A549 (cell line): Measurements from ENCODE around the gene SET. TPM values are rescaled to one million over a fixed set of nuclear protein-coding genes. Genes with fewer than 3 reads are reported as not detected.

Experiments
- ATAC-seq, 2 experiments: fragments of 200-7000 bp in 1 of 2; fragments of >200 bp in 1 of 2; cut with Nextera tagmentation in 1 of 2; cut with Tn5 transposase in 1 of 2; 3 replicates each; pipeline versions ENCODE4 v1.8.0 to v1.9.1; 2018 to 2020; ENCODE audit warnings: mild to moderate bottlenecking in 1 of 2, moderate library complexity in 1 of 2
- CTCF ChIA-PET: fragments of 300-600 bp; sonication (Branson Sonifier 250); formaldehyde crosslinking; extraction: SDS; loops from one replicate; lab custom pipeline; 2021; ENCODE audit warnings: antibody characterized with exemption, inconsistent platforms; lab: Yijun Ruan, JAX
- POLR2A ChIA-PET: fragments of 350-600 bp; formaldehyde crosslinking; extraction: SDS; loops from one replicate; lab custom pipeline; 2021; ENCODE audit warnings: antibody characterized with exemption, inconsistent platforms; lab: Yijun Ruan, JAX
- DNase-seq, 2 experiments: peaks; one replicate each; pipeline versions ENCODE4 v3.0.0 to v3.0.0-alpha.2; 2011 to 2016; ENCODE audit warnings: low read depth in 1 of 2, low spot score in 1 of 2
- FAIRE-seq: peaks from 2 replicates; lab custom pipeline; 2011; peaks lifted over from hg19 to GRCh38; lab: Jason Lieb, UNC
- H3K27ac ChIP-seq, 2 experiments: fragments of >200 bp; sonication (Bioruptor Twin); formaldehyde crosslinking; 3 replicates each; pipeline ENCODE4 v1.5.1; 2016 to 2017
- H3K4me1 ChIP-seq: fragments of >200 bp; sonication (Bioruptor Twin); formaldehyde crosslinking; 3 replicates; pipeline ENCODE4 v1.6.1; 2016
- H3K4me2 ChIP-seq: fragments of >200 bp; sonication (Bioruptor Twin); formaldehyde crosslinking; 3 replicates; pipeline ENCODE4 v1.6.1; 2016
- H3K4me3 ChIP-seq: fragments of >200 bp; sonication (Bioruptor Twin); formaldehyde crosslinking; 3 replicates; pipeline ENCODE4 v1.5.1; 2016
- H3K9me3 ChIP-seq: fragments of >200 bp; sonication (Bioruptor Twin); formaldehyde crosslinking; 3 replicates; pipeline ENCODE4 v1.6.1; 2016
- BHLHE40 ChIP-seq: IDR thresholded peaks from 2 replicates; pipeline ENCODE4 v1.6.1; 2012; ENCODE audit warnings: low read depth, low read length, inconsistent platforms
- EHMT2 ChIP-seq: fragments of 200-600 bp; sonication (generic); IDR thresholded peaks from 2 replicates; pipeline ENCODE4 v1.6.1; 2016; ENCODE audit warnings: antibody characterized with exemption, low read depth, mild to moderate bottlenecking, moderate library complexity
- HDAC2 ChIP-seq: fragments of 200-600 bp; sonication (generic); IDR thresholded peaks from 2 replicates; pipeline ENCODE4 v1.6.1; 2016
- HOXB13 ChIP-seq: fragments of 250-450 bp; sonication (Bioruptor Pico); IDR thresholded peaks from 2 replicates; pipeline ENCODE4 v1.5.0; 2020; ENCODE audit warnings: low read depth, mild to moderate bottlenecking, moderate library complexity
- HOXB5 ChIP-seq: fragments of 250-450 bp; sonication (Bioruptor Pico); IDR thresholded peaks from 2 replicates; pipeline ENCODE4 v1.5.0; 2020; ENCODE audit warnings: mild to moderate bottlenecking, moderate library complexity
- JUNB ChIP-seq: fragments of >200 bp; sonication (Bioruptor Twin); formaldehyde crosslinking; IDR thresholded peaks from 2 replicates; pipeline ENCODE4 v1.6.1; 2016
- KDM1A ChIP-seq: fragments of 200-600 bp; sonication (generic); IDR thresholded peaks from 2 replicates; pipeline ENCODE4 v1.6.1; 2016; ENCODE audit warnings: low read depth, mild to moderate bottlenecking
- KDM5A ChIP-seq: fragments of 200-600 bp; sonication (generic); IDR thresholded peaks from 2 replicates; pipeline ENCODE4 v1.6.1; 2016; ENCODE audit warnings: antibody characterized with exemption, mild to moderate bottlenecking
- MAFK ChIP-seq: fragments of 450-650 bp; IDR thresholded peaks from 2 replicates; pipeline ENCODE4 v1.6.1; 2014; ENCODE audit not compliant: partially characterized antibody
- MAZ ChIP-seq: fragments of 150-350 bp; IDR thresholded peaks from 2 replicates; pipeline ENCODE4 v1.6.1; 2014; ENCODE audit warnings: antibody characterized with exemption, low read depth, low read length, borderline replicate concordance
- MYC ChIP-seq: IDR thresholded peaks from 2 replicates; pipeline ENCODE4 v1.6.1; 2012; ENCODE audit warnings: mild to moderate bottlenecking, inconsistent platforms, low read length, improper control_type of control experiment, borderline replicate concordance
- NPAS2 ChIP-seq: fragments of 250-450 bp; sonication (Bioruptor Pico); IDR thresholded peaks from 2 replicates; pipeline ENCODE4 v1.8.0; 2022; ENCODE audit warnings: mild to moderate bottlenecking, moderate library complexity, borderline replicate concordance
- NR3C1 ChIP-seq: fragments of >200 bp; sonication (Bioruptor Twin); formaldehyde crosslinking; IDR thresholded peaks from 3 replicates; pipeline ENCODE4 v1.6.1; 2017
- POLR2A ChIP-seq: IDR thresholded peaks from 2 replicates; pipeline ENCODE4 v1.6.1; 2012; ENCODE audit warnings: mild to moderate bottlenecking, low read length
- RAD21 ChIP-seq, 2 experiments: fragments of >200 bp in 1 of 2; sonication (Bioruptor Twin) in 1 of 2; formaldehyde crosslinking in 1 of 2; IDR thresholded peaks in 1 of 2; conservative IDR thresholded peaks in 1 of 2; 2 replicates in 1 of 2; 3 replicates in 1 of 2; pipeline ENCODE4 v1.6.1; 2012 to 2018; ENCODE audit warnings: inconsistent platforms in 1 of 2
- RFX5 ChIP-seq: fragments of 450-650 bp; IDR thresholded peaks from 2 replicates; pipeline ENCODE4 v1.7.1; 2014; ENCODE audit warnings: antibody characterized with exemption, mild to moderate bottlenecking, moderate library complexity
- RNF2 ChIP-seq: fragments of 200-600 bp; sonication (generic); IDR thresholded peaks from 2 replicates; pipeline ENCODE4 v1.6.1; 2016; ENCODE audit warnings: low read depth, mild to moderate bottlenecking, antibody characterized with exemption, moderate library complexity, borderline replicate concordance
- SMC3 ChIP-seq: fragments of >200 bp; sonication (Bioruptor Twin); formaldehyde crosslinking; IDR thresholded peaks from 3 replicates; pipeline ENCODE4 v1.6.1; 2018; ENCODE audit warnings: inconsistent platforms
- SREBF2 ChIP-seq: fragments of 450-650 bp; IDR thresholded peaks from 2 replicates; pipeline ENCODE4 v1.6.1; 2014; ENCODE audit warnings: mild to moderate bottlenecking, moderate library complexity
- ZC3H11A ChIP-seq: fragments of 450-650 bp; IDR thresholded peaks from 2 replicates; pipeline ENCODE4 v1.6.1; 2014; ENCODE audit warnings: antibody characterized with exemption, mild to moderate bottlenecking
- ZFP36 ChIP-seq: fragments of 450-650 bp; IDR thresholded peaks from 2 replicates; pipeline ENCODE4 v1.6.1; 2014; ENCODE audit warnings: borderline replicate concordance; ENCODE audit not compliant: partially characterized antibody
- ZNF302 ChIP-seq: fragments of 250-450 bp; sonication (Bioruptor Pico); IDR thresholded peaks from 2 replicates; pipeline ENCODE4 v1.9.0; 2021; ENCODE audit warnings: inconsistent platforms, mild to moderate bottlenecking, moderate library complexity
- WGBS: methylation state at CpG from one replicate; pipeline ENCODE4 v1.1.6; 2017; ENCODE audit errors: missing lambda C conversion rate; 5-methylcytosine and 5-hydroxymethylcytosine counted together
- polyA plus RNA-seq, 4 experiments: library from polyadenylated mRNA; depleted of rRNA in 3 of 4; stranded (reverse); fragments of >200 nt; fragmentation: RNase III in 1 of 4; extraction: RNeasy Plus Mini Kit Qiagen cat#74134 plus additional on column Dnase treatment in 1 of 4; gene quantifications; 2 replicates in 3 of 4; 3 replicates in 1 of 4; pipeline ENCODE4 v1.2.3, GENCODE V29; 2011 to 2017
- TF ChIP-seq, protein P1 (sequence below): fragments of >200 bp; sonication (Bioruptor Twin); formaldehyde crosslinking; IDR thresholded peaks from 2 replicates; pipeline ENCODE4 v1.6.1; 2016
- TF ChIP-seq, protein P2 (sequence below): fragments of >200 bp; sonication (Bioruptor Twin); formaldehyde crosslinking; IDR thresholded peaks from 3 replicates; pipeline ENCODE4 v1.5.1; 2016
- TF ChIP-seq, protein P3 (sequence below): fragments of 250-450 bp; sonication (Bioruptor Pico); IDR thresholded peaks from 2 replicates; pipeline ENCODE4 v1.5.0; 2021; ENCODE audit warnings: mild to moderate bottlenecking, moderate library complexity, borderline replicate concordance
- TF ChIP-seq, protein P4 (sequence below): fragments of 200-600 bp; sonication (generic); IDR thresholded peaks from 2 replicates; pipeline ENCODE4 v1.6.1; 2016; ENCODE audit warnings: antibody characterized with exemption, mild to moderate bottlenecking, moderate library complexity
- TF ChIP-seq, protein P5 (sequence below): fragments of 250-450 bp; sonication (Bioruptor Pico); IDR thresholded peaks from 2 replicates; pipeline ENCODE4 v1.5.0; 2020; ENCODE audit warnings: low read depth, mild to moderate bottlenecking, moderate library complexity
- TF ChIP-seq, protein P6 (sequence below): fragments of >200 bp; sonication (Bioruptor Twin); formaldehyde crosslinking; IDR thresholded peaks from 3 replicates; pipeline ENCODE4 v1.6.1; 2016

The SET gene
- polyA plus RNA-seq, 2 of the 4 experiments (the other 2 are of a cell fraction) = 518 to 538 TPM

DNA sequence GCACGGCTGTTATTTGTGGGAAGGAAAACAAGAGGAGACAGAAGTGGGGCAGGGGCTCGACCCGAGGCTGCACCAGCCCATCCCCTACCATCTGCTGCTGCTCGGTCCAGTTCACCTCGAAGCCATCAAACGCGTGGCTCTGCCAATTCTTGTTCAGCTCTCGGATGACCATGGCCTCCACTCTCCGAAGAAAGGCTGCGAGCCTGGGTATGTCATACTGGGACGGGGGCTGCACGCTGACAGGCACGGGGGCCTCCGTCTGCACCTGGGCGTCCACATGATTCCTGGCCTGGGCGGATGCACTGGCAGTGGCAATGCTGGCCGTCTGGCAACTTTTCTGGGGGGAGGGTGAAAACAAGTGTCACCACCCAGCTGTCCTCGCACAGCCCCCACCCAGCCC is 48.4 kb upstream of the SET start:
- ATAC-seq (no peak), FAIRE-seq (no peak), DNase-seq (no peak)
- Histone ChIP-seq H3K4me2 (no peak overlapping the region), H3K9me3 (no peaks in the 10 kb centered on the region), H3K4me1 (peaks cover 37% of the 10 kb centered on the region), H3K27ac (peak overlapping the region in 1 of 2 experiments; percentile 30; a peak in 1 of 6 replicates), H3K4me3 (no peak overlapping the region)
- WGBS = 90% methylated on average over 18 of the region's 18 CpGs
- ChIA-PET CTCF (no interaction called here), POLR2A (no interaction called here)
- no peak for TF ChIP-seq ZNF302 (CRISPR knock-in tag)
- TF ChIP-seq SREBF2 = no peak
- no peak for TF ChIP-seq BHLHE40
- TF ChIP-seq RNF2 = no peak
- TF ChIP-seq, protein P1, sequence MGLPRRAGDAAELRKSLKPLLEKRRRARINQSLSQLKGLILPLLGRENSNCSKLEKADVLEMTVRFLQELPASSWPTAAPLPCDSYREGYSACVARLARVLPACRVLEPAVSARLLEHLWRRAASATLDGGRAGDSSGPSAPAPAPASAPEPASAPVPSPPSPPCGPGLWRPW = no peak
- no peak for TF ChIP-seq SMC3
- TF ChIP-seq KDM1A = no peak
- TF ChIP-seq, protein P2, sequence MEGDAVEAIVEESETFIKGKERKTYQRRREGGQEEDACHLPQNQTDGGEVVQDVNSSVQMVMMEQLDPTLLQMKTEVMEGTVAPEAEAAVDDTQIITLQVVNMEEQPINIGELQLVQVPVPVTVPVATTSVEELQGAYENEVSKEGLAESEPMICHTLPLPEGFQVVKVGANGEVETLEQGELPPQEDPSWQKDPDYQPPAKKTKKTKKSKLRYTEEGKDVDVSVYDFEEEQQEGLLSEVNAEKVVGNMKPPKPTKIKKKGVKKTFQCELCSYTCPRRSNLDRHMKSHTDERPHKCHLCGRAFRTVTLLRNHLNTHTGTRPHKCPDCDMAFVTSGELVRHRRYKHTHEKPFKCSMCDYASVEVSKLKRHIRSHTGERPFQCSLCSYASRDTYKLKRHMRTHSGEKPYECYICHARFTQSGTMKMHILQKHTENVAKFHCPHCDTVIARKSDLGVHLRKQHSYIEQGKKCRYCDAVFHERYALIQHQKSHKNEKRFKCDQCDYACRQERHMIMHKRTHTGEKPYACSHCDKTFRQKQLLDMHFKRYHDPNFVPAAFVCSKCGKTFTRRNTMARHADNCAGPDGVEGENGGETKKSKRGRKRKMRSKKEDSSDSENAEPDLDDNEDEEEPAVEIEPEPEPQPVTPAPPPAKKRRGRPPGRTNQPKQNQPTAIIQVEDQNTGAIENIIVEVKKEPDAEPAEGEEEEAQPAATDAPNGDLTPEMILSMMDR = no peak
- no peak for TF ChIP-seq MYC
- no peak for TF ChIP-seq RAD21 (conservative IDR thresholded peaks at IDR 0.05 in 1 of 2, IDR thresholded peaks at IDR 0.05 in 1 of 2)
- no peak for TF ChIP-seq ZFP36
- TF ChIP-seq NPAS2 = no peak
- TF ChIP-seq ZC3H11A = no peak
- TF ChIP-seq, protein P3, sequence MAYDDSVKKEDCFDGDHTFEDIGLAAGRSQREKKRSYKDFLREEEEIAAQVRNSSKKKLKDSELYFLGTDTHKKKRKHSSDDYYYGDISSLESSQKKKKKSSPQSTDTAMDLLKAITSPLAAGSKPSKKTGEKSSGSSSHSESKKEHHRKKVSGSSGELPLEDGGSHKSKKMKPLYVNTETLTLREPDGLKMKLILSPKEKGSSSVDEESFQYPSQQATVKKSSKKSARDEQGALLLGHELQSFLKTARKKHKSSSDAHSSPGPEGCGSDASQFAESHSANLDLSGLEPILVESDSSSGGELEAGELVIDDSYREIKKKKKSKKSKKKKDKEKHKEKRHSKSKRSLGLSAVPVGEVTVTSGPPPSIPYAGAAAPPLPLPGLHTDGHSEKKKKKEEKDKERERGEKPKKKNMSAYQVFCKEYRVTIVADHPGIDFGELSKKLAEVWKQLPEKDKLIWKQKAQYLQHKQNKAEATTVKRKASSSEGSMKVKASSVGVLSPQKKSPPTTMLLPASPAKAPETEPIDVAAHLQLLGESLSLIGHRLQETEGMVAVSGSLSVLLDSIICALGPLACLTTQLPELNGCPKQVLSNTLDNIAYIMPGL (CRISPR knock-in tag) = no peak
- TF ChIP-seq MAZ = no peak
- no peak for TF ChIP-seq POLR2A
- TF ChIP-seq, protein P4, sequence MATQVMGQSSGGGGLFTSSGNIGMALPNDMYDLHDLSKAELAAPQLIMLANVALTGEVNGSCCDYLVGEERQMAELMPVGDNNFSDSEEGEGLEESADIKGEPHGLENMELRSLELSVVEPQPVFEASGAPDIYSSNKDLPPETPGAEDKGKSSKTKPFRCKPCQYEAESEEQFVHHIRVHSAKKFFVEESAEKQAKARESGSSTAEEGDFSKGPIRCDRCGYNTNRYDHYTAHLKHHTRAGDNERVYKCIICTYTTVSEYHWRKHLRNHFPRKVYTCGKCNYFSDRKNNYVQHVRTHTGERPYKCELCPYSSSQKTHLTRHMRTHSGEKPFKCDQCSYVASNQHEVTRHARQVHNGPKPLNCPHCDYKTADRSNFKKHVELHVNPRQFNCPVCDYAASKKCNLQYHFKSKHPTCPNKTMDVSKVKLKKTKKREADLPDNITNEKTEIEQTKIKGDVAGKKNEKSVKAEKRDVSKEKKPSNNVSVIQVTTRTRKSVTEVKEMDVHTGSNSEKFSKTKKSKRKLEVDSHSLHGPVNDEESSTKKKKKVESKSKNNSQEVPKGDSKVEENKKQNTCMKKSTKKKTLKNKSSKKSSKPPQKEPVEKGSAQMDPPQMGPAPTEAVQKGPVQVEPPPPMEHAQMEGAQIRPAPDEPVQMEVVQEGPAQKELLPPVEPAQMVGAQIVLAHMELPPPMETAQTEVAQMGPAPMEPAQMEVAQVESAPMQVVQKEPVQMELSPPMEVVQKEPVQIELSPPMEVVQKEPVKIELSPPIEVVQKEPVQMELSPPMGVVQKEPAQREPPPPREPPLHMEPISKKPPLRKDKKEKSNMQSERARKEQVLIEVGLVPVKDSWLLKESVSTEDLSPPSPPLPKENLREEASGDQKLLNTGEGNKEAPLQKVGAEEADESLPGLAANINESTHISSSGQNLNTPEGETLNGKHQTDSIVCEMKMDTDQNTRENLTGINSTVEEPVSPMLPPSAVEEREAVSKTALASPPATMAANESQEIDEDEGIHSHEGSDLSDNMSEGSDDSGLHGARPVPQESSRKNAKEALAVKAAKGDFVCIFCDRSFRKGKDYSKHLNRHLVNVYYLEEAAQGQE = no peak
- no peak for TF ChIP-seq HDAC2
- no peak for TF ChIP-seq JUNB

DNA sequence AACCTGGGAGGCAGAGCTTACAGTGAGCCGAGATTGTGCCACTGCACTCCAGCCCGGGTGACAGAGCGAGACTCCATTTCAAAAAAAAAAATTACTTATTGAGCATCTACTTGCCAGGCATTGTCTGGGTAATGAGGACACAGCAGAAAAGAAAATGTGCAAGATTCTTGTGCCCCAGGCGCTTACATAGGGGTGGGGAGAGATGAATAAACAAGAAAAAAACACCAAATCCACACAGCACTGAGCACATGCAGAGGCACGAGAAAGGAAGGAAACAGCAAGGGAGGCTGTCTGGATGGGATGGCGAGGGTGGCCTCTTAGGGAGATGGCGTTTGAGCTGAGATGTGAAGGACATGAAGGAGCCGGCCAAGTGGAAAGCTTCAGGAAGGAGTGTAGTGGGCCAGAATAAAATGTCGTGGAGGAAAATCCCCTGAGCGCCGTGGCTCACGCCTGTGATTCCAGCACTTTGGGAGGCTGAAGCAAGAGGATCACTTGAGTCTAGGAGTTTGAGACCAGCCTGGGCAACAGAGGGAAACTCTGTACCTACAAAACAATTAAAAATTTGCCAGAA is 46.3 kb upstream of the SET start:
- FAIRE-seq (no peak), ATAC-seq (peak in 1 of 2 experiments; percentile 30; a peak in 2 of 6 replicates), DNase-seq (no peak)
- H3K9me3 ChIP-seq = no peaks in the 10 kb centered on the region
- 79% methylated on average over 12 of the region's 12 CpGs for WGBS
- peak overlapping the region; percentile 16 to 45; a peak in 3 of 6 replicates for H3K27ac ChIP-seq
- H3K4me3 ChIP-seq = no peak overlapping the region
- TF ChIP-seq HOXB5 (CRISPR knock-in tag) = no peak
- no peak for TF ChIP-seq KDM5A
- no peak for TF ChIP-seq KDM1A
- no peak for TF ChIP-seq RFX5
- TF ChIP-seq EHMT2 = no peak
- TF ChIP-seq POLR2A = no peak
- TF ChIP-seq MAFK = no peak
- no peak for TF ChIP-seq HOXB13
- no peak for TF ChIP-seq RAD21 (conservative IDR thresholded peaks at IDR 0.05 in 1 of 2, IDR thresholded peaks at IDR 0.05 in 1 of 2)
- TF ChIP-seq, protein P5, sequence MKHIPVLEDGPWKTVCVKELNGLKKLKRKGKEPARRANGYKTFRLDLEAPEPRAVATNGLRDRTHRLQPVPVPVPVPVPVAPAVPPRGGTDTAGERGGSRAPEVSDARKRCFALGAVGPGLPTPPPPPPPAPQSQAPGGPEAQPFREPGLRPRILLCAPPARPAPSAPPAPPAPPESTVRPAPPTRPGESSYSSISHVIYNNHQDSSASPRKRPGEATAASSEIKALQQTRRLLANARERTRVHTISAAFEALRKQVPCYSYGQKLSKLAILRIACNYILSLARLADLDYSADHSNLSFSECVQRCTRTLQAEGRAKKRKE (CRISPR knock-in tag) = no peak
- TF ChIP-seq NR3C1 = no peak
- TF ChIP-seq, protein P6, sequence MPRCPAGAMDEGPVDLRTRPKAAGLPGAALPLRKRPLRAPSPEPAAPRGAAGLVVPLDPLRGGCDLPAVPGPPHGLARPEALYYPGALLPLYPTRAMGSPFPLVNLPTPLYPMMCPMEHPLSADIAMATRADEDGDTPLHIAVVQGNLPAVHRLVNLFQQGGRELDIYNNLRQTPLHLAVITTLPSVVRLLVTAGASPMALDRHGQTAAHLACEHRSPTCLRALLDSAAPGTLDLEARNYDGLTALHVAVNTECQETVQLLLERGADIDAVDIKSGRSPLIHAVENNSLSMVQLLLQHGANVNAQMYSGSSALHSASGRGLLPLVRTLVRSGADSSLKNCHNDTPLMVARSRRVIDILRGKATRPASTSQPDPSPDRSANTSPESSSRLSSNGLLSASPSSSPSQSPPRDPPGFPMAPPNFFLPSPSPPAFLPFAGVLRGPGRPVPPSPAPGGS = no peak
- TF ChIP-seq, all 56 proteins: peak for 0
- H3K4me1 ChIP-seq = peaks cover 18% of the 10 kb centered on the region
- no peak overlapping the region for H3K4me2 ChIP-seq
- ChIA-PET CTCF (interaction anchor here (0.6 to 1.2 kb wide), 2 partner anchors 175 to 327 kb away, joined by 3 to 6 read pairs; partner anchors contain the start of gene ENDOG), POLR2A (no interaction called here)
